ENCODE data around the gene TMEM14C.
"Not testable (repeated sequence)": the region's sequence is repeated elsewhere in the genome, so short reads cannot be mapped to it uniquely, and the experiment has no call there.

The TMEM14C gene

GRCh38 chr6:10733863-10734262 is 11.0 kb downstream of the TMEM14C start:
- TF ChIP-seq, protein P1, sequence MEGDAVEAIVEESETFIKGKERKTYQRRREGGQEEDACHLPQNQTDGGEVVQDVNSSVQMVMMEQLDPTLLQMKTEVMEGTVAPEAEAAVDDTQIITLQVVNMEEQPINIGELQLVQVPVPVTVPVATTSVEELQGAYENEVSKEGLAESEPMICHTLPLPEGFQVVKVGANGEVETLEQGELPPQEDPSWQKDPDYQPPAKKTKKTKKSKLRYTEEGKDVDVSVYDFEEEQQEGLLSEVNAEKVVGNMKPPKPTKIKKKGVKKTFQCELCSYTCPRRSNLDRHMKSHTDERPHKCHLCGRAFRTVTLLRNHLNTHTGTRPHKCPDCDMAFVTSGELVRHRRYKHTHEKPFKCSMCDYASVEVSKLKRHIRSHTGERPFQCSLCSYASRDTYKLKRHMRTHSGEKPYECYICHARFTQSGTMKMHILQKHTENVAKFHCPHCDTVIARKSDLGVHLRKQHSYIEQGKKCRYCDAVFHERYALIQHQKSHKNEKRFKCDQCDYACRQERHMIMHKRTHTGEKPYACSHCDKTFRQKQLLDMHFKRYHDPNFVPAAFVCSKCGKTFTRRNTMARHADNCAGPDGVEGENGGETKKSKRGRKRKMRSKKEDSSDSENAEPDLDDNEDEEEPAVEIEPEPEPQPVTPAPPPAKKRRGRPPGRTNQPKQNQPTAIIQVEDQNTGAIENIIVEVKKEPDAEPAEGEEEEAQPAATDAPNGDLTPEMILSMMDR (IDR thresholded peaks at IDR 0.05; ENCODE audit: borderline replicate concordance, insufficient read depth, low read depth, low read length) = no peak
- H3K4me3 ChIP-seq (ENCODE audit: low read depth, low read length) = no peak overlapping the region

GRCh38 chr6:10736731-10737130 is 13.9 kb downstream of the TMEM14C start:
- TF ChIP-seq, protein P1 (IDR thresholded peaks at IDR 0.05; ENCODE audit: borderline replicate concordance, insufficient read depth, low read depth, low read length) = no peak

GRCh38 chr6:10740061-10740460 is 17.2 kb downstream of the TMEM14C start:
- no peak overlapping the region for H3K4me3 ChIP-seq (ENCODE audit: low read depth, low read length)
- TF ChIP-seq, protein P1 (IDR thresholded peaks at IDR 0.05; ENCODE audit: borderline replicate concordance, insufficient read depth, low read depth, low read length) = no peak

More at GRCh38 chr6:10736731-10737130, 13.9 kb downstream of the TMEM14C start:
- no peak overlapping the region for H3K4me3 ChIP-seq (ENCODE audit: low read depth, low read length)

GRCh38 chr6:10741643-10742042 is 18.8 kb downstream of the TMEM14C start:
- H3K4me3 ChIP-seq (ENCODE audit: low read depth, low read length) = not testable (repeated sequence)

- no peak overlapping the region for H3K4me3 ChIP-seq (ENCODE audit: low read depth, low read length)
- TF ChIP-seq, protein P1 (IDR thresholded peaks at IDR 0.05; ENCODE audit: borderline replicate concordance, insufficient read depth, low read depth, low read length) = no peak
Measured at GRCh38 chr6:10742251-10742650, 19.4 kb downstream of the TMEM14C start.

DNA sequence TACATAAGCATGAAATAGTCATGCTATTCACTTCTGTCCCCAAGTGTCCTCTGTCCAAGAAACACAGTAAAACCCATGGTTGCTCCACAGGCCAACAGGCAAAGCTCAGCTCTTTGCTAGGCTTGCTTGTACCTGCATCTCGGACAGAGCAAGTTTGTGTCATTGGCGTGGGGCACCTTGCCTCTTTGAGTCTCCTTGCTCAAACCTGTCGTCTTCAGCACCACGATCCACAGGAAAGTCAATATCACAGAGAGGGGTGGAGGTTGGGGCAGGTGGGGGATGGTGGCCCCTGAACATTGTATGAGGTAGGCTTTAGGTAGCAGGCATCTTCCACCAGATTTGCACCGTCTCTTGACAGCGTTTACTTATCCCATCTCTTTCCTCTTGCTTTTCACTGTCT is 20.6 kb downstream of the TMEM14C start:
- TF ChIP-seq, protein P1 (IDR thresholded peaks at IDR 0.05; ENCODE audit: borderline replicate concordance, insufficient read depth, low read depth, low read length) = no peak
- no peak overlapping the region for H3K4me3 ChIP-seq (ENCODE audit: low read depth, low read length)

DNA sequence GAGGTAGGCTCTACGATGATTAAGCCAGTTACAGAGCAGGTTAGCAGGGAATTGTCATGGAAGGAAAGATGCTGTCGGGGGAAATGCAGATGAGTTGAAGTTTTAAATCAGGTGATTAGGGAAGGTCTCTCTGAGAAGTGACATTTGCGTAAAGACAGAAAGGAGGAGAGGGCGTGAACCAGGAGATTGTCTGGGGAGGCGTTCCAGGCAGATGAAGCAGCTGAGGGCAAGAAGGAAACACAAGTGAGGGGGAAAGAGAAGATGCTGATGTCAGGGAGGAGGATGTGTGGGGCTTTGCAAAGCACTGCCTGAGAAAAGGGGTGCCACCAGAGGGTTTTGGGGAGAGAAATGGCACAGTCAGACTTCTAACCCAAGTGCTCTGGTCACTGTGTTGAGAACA is 22.2 kb downstream of the TMEM14C start:
- no peak overlapping the region for H3K4me3 ChIP-seq (ENCODE audit: low read depth, low read length)
- TF ChIP-seq, protein P1 (IDR thresholded peaks at IDR 0.05; ENCODE audit: borderline replicate concordance, insufficient read depth, low read depth, low read length) = no peak

GRCh38 chr6:10746915-10747250 is 24.0 kb downstream of the TMEM14C start:
- TF ChIP-seq, protein P1 (IDR thresholded peaks at IDR 0.05; ENCODE audit: borderline replicate concordance, insufficient read depth, low read depth, low read length) = no peak
- H3K4me3 ChIP-seq (ENCODE audit: low read depth, low read length) = peak overlapping the region; percentile 55
